ENCODE measurements around the gene MICU1. TPM values are rescaled to one million over a fixed set of nuclear protein-coding genes. Genes with fewer than 3 reads are reported as not detected.

The MICU1 gene
- total and polyA plus RNA-seq, 2 donors (not counting 3 experiments of a cell fraction or from before 2014, with no cell fraction given): 27.5 to 48.0 TPM

GRCh38 chr10:72598769-72599701 is 26.8 kb downstream of the MICU1 start:
- no peak overlapping the region for H3K27ac ChIP-seq (ENCODE audit: insufficient read depth, low read depth, low read length)
- ChIA-PET CTCF (interaction anchor here (1.5 to 1.7 kb wide), 2 partner anchors 19 to 235 kb away, joined by 4 to 5 read pairs; no protein-coding TSS in a partner anchor), POLR2A (no interaction called here)
- no peak for DNase-seq (ENCODE audit: low read depth, low spot score)
- dilution Hi-C loops (cut with MboI; ENCODE audit: extremely low pct_ligation_motif_present, low sequenced_read_pairs) (no loop called here), intact Hi-C loops (cut with micrococcal nuclease) (no loop called here)
- no peak for FAIRE-seq
- no peak for TF ChIP-seq EZH2 (IDR thresholded peaks at IDR 0.05; ENCODE audit: borderline replicate concordance, low read depth, low read length, severe bottlenecking)
- no peak for TF ChIP-seq POLR2AphosphoS5 (IDR thresholded peaks at IDR 0.05; ENCODE audit: insufficient read depth, low read depth, low read length)
- no peak for TF ChIP-seq POLR2A (IDR thresholded peaks at IDR 0.05; ENCODE audit: low read depth, low read length)
- no peak for TF ChIP-seq GATA2 (IDR thresholded peaks at IDR 0.05; ENCODE audit: insufficient read depth, insufficient read length, low read depth, low read length)
- no peak for TF ChIP-seq MYC (IDR thresholded peaks at IDR 0.05; ENCODE audit: low read depth, low read length)
- TF ChIP-seq, protein P1, sequence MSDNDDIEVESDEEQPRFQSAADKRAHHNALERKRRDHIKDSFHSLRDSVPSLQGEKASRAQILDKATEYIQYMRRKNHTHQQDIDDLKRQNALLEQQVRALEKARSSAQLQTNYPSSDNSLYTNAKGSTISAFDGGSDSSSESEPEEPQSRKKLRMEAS (IDR thresholded peaks at IDR 0.05; ENCODE audit: insufficient read depth, insufficient read length): no peak
- TF ChIP-seq, protein P2, sequence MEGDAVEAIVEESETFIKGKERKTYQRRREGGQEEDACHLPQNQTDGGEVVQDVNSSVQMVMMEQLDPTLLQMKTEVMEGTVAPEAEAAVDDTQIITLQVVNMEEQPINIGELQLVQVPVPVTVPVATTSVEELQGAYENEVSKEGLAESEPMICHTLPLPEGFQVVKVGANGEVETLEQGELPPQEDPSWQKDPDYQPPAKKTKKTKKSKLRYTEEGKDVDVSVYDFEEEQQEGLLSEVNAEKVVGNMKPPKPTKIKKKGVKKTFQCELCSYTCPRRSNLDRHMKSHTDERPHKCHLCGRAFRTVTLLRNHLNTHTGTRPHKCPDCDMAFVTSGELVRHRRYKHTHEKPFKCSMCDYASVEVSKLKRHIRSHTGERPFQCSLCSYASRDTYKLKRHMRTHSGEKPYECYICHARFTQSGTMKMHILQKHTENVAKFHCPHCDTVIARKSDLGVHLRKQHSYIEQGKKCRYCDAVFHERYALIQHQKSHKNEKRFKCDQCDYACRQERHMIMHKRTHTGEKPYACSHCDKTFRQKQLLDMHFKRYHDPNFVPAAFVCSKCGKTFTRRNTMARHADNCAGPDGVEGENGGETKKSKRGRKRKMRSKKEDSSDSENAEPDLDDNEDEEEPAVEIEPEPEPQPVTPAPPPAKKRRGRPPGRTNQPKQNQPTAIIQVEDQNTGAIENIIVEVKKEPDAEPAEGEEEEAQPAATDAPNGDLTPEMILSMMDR (IDR thresholded peaks at IDR 0.05; ENCODE audit: extremely low read depth in 1 of 2, insufficient read depth in 1 of 2, low read depth in 1 of 2, low read length in 2 of 2): no peak
- no peak for TF ChIP-seq JUN (IDR thresholded peaks at IDR 0.05; ENCODE audit: borderline replicate concordance, insufficient read depth, insufficient read length, low read depth)
- no peak for TF ChIP-seq FOS (IDR thresholded peaks at IDR 0.05; ENCODE audit: borderline replicate concordance, insufficient read depth, low read length)
- H3K9ac ChIP-seq (replicated peaks; ENCODE audit: extremely low read depth, insufficient read depth, low read length): no peak overlapping the region
- no peaks in the 10 kb centered on the region for H3K36me3 ChIP-seq (ENCODE audit: control insufficient read depth in 2 of 2, extremely low read depth in 1 of 2, insufficient read depth in 2 of 2, low read length in 2 of 2)
- H4K20me1 ChIP-seq (replicated peaks; ENCODE audit: control insufficient read depth, extremely low read depth, insufficient read depth, low read length): no peaks in the 10 kb centered on the region
- H3K4me3 ChIP-seq (replicated peaks in 1 of 3; ENCODE audit: insufficient read depth in 1 of 3, low read depth in 1 of 3, low read length in 3 of 3): no peak overlapping the region
- no TSS peak for BruUV-seq (replicated peaks)
- no peaks in the 10 kb centered on the region for H3K9me1 ChIP-seq (replicated peaks; ENCODE audit: control insufficient read depth, extremely low read depth, insufficient read depth, low read length)
- no peaks in the 10 kb centered on the region for H3K27me3 ChIP-seq (ENCODE audit: control insufficient read depth in 2 of 2, insufficient read depth in 2 of 2, low read length in 2 of 2)
- no peak overlapping the region for H2AFZ ChIP-seq (ENCODE audit: low read depth, low read length)
- H3K79me2 ChIP-seq (ENCODE audit: control insufficient read depth, insufficient read depth, low read length): peaks cover 2% of the 10 kb centered on the region
- peaks cover 2% of the 10 kb centered on the region for H3K4me1 ChIP-seq (ENCODE audit: control insufficient read depth, extremely low read depth, insufficient read depth, low read length)
- no peak overlapping the region for H3K4me2 ChIP-seq (ENCODE audit: insufficient read depth, low read length)
- H3K9me3 ChIP-seq (replicated peaks; ENCODE audit: control insufficient read depth, insufficient read depth, low read length): no peaks in the 10 kb centered on the region

All from endothelial cell of umbilical vein (primary cell).